Measurements from ENCODE around the gene PHAF1.

PHAF1 gene

DNA sequence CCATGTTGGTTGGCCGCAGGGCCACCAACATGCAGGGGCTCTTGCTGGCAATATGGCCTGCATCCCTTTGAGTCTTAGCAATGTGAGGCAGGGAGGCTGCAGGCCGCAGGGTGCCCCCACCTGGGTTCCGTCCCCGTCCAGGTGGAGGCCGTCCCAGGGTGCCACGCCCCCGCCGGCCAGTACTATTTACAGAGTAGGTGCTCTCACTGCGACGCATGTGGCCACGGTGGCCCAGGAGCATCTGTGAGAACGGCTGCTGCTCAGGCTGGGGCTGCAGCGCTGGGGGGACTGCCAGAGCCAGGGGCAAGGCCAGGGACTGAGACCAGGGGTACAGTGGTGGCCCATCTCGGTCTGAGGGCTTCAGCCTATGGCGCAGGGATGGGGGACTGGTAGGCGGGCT, 70.4 kb downstream of the PHAF1 start:
- DNase-seq (ENCODE audit: low spot score) = no peak

DNA sequence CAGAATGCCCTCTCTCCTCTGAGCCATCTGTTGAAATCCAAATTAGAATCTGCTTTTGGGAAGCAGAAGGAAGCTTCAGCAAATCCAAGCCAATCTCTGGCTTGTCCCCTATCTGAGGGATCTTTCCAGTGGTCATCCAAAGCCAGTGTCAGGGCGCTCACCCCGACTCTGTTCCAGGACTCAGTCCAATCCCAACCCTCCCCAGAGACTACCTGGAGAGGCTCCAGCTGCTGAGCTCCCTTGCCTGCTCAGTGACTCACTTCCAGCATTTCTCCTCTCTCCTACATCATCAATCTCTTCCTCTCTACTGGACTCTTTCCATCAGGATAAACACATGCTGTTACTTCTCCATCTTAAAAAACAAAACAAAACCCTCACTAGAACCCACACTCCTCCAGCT, 71.6 kb downstream of the PHAF1 start:
- no peak for DNase-seq (ENCODE audit: low spot score)

DNA sequence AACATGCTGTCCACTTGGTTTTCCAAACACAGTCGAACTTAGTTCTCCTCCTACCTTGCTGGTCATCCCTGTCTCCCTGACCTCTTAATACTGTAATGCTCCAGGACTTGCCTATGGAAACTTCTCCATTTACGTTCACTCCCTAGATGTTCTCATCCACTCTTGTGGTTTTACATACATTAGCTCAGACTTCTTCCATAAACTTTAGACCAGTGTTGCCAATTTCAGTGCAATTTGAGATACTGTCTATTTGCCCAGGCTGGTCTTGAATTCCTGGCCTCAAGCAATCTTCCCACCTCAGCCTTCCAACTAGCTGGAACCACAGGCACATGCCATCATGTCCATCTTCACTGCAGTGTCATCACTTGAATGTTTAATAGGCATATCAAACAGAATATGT, 72.5 kb downstream of the PHAF1 start:
- no peak for DNase-seq (ENCODE audit: low spot score)

DNA sequence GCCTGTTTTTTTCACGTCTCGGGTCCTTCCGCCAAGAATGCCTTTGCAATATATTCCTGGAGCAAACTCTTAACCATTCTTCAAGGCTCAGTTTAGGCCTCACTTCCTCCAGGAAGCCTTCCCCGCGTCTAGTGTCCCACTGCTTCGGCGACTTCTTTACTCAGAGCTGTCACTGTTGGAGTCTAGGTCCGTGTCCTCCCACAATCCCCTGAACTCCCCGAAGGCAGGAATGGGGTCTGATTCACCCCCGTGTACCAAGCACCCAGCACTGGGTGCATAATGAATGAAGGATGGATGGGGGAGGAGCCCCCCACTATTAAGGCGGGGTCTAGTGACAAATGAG, 73.5 kb downstream of the PHAF1 start:
- DNase-seq (ENCODE audit: low spot score) = no peak

DNA sequence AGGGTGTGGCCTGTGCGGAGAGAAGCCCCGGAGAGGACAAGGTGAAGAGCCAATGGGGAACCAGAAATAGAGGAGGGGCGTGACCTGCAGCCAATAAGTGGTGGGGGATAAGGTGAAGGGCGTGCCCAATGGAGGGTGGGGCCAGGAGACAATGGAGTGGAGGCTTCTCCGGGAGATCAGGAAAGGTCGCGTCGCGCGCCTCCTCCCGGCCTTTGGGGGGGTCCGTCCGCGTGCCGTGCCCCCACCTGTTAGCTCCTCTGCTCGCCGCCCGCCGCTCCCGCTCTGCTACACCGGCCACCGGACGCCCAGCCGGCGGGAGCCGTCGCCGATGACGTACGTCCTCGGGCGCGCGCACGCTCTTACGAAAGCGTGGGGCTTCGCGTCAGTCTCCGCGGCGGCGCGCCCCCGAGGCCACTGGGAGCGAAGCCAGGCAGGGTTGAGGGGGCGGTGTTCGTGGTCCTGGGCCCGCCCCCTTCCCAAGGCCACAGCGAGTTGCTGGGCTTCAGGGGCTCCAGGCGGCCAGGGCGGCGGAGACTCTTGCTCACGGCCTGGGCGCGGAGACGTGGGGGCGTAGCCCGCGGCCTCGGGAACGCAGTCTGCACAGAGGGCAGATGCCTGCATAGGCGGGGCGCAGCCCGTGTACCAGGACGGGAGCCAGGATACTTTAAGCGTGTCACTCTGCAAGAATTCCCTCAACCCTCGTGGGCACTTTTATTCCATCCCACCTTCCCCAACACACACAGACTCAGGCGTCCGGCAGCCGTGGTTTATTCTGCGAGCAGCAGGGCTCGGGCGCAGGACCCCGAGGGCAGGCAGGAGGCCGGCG, 74.1 kb downstream of the PHAF1 start, which contains the start of gene MATCAP1:
MATCAP1 (minus strand) TSS at position 337 of the 826 bp plus-strand sequence. CDS start 3,353 bp downstream, outside the sequence.
- DNase-seq (ENCODE audit: low spot score) = peak; percentile 90

DNA sequence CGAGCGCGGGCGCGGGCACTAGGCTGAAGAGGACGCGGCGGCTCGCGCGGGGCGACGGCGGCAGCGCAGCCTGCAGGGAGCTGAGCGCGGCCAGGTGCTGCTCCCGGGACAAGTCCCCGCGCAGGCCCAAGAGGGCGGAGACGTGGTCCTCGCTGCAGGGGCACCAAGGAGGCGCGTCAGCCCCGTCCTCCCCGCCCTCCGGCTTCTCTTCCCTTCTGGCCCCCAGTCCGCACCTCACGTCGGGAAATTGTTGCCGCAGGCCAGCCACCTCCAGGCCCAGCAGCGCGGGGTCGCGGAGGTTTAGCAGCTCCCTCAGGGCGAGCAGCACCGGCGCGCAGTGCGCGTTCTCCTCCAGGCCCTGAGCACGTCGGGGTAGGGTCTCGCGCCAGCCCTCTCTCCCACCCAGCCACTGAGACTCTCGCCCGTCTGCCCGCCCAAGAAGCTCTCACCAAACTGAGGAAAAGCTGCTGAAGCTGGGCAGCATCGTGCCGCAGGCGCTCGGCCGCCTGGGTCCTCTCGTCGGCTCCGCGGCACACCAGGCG, 74.8 kb downstream of the PHAF1 start:
- DNase-seq (ENCODE audit: low spot score) = peak; percentile 31

DNA sequence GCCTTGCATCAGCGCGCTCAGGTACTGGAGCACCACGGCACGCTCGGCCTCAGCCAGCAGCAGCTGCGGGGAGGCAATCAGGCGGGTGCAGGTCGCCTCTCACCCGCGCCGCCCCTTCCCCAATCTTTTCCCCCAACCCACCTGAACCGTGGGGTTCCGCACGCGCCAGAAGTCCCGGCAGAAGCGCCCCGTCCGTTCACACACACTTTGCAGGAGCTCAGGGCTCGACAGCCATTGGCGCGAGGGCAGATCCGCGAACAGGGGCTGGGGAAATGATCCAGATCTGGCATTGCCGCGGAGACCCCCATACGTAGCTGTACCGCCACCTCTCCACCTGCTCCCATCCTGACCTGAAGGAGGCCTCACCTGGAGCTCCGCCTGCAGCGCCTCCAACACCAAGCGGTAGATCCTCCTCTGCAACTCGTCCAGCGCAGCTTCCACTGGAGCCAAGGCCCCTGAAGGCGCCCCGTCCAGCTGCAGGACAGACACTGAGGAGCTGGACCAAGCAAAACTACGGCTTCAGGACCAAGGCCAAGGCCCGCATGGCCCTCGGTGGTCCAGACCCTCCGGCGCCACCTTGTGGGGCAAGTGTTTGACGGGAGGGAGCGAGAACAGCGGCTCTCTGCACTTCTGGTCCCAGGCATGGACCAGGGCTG, 75.4 kb downstream of the PHAF1 start:
- DNase-seq (ENCODE audit: low spot score) = peak; percentile 80

DNA sequence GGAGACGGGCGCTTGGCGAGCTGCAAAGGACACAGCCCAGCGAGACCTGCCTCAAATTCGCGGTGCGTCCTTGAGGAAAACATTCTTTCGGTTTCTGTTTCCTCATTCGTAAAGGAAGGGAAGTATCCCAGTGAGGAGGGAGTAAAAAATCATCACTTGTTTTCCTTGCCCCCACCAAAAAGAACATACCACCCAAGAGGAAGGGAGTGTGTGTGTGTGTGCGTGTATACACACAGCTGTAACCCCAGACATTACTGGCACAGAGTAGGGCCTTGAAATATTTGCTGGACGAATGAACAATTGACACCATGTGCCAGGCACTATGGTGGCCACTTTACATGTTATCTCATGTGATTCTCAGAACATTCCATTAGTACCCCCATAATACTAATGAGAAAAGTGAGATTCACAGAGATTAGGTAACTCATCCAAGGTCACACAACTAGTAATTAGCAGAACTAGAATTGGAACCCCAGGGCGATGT, 76.0 kb downstream of the PHAF1 start:
- DNase-seq (ENCODE audit: low spot score) = no peak

DNA sequence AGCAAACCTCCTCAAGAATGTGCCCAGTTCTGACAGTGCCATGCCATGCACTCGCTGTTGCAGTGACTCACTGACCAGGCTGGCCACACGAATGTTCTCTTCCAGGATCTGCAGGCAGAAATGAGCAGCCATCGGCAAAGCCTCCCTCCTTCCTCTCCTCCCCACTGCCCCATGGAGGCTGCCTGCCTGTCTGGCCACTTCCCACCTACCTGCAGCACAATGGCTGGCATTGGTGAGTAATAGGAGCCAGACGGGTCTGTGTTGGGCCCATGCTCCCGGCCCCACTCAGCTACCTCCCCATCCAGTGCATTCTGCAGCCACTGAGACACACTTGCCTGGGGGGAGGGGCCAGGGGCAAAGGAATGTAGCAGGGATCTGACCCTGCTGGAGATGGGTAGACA, 76.8 kb downstream of the PHAF1 start:
- no peak for DNase-seq (ENCODE audit: low spot score)

DNA sequence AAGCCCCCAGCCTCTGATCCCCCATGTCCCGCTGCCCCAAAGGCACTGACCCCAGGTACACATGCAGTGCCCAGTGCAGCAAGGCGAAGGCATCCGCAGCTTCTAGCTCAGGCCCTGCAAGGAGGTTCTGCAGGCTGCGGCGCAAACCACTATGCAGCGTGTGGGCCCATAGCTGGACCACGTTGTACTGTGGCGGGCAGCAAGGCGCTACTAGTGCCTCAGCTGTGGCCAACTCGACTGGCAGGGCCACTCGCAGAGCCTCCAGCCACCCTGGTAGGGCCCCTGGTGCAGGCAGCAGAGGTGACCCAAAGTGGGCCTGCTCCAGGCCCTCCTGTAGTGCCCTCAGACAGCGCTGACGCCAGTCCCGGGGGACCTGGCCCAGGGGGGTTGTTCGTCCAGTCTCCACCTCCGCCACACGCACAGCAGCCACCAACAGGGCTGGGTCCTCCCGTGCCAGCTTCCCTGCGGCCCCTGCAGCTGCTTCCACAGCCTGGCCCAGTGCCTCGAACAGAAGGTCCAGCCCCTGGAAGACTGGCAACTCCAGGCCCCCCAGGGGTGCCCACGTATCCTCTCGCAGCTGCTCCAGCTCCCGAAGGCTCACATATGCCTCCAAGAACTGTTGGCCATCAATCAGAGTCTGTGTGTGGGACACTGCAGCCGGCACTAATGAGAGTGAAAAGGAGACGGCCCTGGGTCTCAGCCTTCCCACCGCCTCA, 77.6 kb downstream of the PHAF1 start:
- DNase-seq (ENCODE audit: low spot score) = no peak

DNA sequence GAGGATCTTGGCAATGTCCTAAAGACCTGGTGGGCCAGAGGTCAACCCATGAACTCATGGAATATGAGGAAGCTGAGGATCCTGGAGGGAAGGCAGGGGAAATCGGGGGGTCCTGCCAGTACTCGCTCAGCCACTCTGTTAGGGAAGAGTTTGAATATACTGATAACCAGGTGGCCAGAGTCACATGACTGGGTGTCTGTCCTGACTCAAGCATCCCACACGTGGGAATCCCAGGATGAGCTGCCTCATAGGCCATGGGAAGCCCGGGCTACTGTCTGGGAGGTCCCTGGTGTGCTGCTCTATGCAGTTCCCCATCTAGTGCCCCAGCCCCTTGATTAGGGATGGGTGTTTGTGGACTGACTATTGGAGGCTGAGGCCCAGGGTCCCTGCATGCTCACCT, 78.6 kb downstream of the PHAF1 start:
- DNase-seq (ENCODE audit: low spot score) = no peak

DNA sequence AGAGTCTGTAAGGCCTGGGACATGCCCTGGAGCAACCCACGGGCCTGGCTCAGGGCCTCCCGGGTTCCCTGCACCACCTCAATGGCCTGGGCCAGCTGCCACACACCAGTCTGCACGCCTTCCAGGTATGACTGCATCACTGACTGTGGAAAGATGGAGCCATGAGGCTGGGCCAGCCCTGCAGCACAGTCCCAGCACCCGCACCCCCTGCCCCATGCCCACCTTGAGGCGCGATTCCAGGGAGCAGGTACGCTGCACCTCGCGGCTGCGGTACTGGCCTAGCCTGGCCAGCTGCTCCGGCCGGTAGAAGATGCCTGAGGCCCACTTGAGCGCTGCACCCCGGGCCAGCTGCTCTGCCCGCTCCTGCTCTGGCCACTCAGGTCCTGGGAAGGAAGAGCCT, 79.1 kb downstream of the PHAF1 start:
- no peak for DNase-seq (ENCODE audit: low spot score)

DNA sequence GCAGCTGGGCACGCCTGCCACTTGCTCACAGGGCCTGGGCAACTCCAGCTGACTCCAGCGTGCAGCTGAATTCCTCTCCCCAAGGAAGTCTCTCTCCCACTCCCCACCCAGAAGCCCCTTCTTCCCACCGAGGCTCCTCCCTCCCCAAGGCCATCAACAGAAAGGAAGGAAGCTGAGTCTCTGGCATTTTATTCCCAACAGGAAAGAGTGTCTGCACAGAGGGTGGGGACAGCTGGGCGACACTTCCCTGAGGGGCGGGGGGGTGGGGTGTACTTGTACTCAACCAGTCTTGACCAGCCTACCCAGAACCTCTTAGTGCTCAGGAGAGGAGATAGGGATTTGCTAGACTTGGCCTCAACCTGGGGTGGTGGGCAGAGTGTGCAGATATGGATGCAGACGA, 80.3 kb downstream of the PHAF1 start, which contains the start of gene EXOC3L1:
EXOC3L1 (minus strand) TSS at position 96 of the 400 bp plus-strand sequence. CDS start 460 bp downstream, outside the sequence.
- DNase-seq (ENCODE audit: low spot score) = no peak

DNA sequence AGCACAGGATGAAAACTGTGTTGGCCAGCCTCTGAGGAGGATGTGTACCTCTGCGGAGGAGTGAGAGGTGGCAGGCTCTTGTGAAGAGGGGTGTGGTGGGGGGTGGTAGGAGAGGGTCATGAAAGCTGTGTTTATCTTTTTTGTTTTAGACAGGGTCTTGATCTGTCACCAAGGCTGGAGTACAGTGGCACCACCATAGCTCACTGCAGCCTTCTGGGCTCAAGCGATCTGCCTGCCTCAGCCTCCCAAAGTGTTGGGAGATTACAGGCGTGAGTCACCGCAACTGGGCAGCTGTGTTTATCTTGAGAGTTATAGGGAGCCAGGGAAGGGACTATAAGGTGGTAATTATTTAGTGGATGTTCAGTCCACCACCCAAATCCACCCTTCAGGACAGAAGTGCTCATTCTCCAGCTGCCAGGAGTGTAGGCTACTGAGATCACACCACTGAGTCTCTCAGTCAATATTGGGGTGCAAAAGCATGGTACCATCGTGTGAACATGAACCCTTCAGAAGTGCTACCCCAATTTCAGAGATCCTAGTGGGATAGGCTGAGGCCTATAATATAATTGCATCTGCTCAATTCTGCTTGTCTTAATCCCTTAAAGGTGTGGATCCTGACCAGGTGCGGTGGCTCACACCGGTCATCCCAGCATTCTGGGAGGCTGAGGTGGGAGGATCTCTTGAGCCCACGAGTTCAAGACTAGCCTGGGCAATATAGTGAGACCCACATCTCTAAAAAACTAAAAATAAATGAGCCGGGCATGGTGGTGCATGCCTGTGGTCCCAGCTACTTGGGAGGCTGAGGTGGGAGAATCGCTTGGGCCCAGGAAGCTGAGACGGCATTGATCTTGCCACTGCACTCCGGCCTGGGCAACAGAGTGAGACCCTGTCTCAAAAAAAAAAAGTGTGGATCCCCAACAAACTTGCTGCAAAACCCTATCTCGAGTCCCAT, 81.0 kb downstream of the PHAF1 start:
- DNase-seq (ENCODE audit: low spot score) = peak; percentile 88

DNA sequence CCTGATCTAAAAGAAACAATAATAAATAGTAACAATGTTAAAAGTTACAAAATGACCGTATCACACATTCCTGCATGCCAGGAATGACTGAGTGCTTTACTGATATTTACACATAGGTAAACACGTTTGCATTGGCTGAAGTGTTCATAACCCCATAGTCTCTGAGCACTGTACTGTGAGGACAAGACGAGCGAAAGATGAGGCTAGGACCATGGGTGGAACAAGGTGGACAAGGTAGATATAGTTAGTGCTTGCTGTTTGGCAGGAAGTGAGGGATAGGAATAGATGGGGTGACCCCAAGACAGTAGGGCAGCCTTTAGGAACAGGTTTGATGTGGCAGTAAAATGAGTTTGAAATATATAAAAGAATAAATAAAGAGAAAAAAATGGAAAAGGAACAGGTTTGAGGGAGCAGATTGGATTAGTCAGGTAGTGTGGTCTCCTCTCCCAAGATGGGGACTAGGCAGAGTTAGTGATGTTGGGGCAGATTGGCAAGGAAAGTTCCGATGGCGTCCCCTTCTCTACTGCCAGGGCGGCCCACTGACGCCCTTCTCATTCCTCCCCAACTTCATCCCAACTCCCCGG, 81.8 kb downstream of the PHAF1 start:
- DNase-seq (ENCODE audit: low spot score) = peak; percentile 67

DNA sequence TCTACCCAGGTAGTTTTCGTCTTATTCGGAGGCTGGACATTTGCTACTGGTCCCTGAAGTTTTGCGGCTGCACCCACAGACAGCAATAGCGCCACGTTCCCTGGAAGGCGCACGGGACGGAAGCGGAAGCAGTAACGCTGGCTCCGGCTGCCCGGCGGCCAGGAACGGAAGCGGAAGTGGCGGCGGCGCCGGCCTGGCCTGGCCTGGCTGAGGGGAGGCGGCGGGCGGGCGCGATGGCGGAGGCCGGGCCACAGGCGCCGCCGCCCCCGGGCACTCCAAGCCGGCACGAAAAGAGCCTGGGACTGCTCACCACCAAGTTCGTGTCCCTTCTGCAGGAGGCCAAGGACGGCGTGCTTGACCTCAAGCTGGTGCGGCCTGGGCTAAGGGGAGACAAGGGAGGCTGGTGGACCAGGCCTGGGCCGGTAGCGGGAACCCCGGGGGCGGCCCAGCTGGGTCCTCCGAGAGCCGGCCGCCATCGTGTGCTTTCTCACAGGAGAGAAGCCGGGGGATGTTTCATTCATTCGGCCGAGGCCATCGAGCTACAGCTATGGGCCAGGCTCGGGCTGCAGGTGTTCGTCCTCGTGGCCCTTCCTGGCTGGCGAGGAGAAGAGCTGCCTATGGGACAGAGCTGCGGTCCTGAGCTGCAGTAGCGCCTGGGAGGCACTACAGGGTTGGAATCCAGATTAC, 82.4 kb downstream of the PHAF1 start, which contains the start of gene E2F4:
E2F4 (plus strand) TSS at position 161 of the 687 bp plus-strand sequence; CDS start at position 234, 73 bp downstream.
- DNase-seq (ENCODE audit: low spot score) = peak; percentile 94

DNA sequence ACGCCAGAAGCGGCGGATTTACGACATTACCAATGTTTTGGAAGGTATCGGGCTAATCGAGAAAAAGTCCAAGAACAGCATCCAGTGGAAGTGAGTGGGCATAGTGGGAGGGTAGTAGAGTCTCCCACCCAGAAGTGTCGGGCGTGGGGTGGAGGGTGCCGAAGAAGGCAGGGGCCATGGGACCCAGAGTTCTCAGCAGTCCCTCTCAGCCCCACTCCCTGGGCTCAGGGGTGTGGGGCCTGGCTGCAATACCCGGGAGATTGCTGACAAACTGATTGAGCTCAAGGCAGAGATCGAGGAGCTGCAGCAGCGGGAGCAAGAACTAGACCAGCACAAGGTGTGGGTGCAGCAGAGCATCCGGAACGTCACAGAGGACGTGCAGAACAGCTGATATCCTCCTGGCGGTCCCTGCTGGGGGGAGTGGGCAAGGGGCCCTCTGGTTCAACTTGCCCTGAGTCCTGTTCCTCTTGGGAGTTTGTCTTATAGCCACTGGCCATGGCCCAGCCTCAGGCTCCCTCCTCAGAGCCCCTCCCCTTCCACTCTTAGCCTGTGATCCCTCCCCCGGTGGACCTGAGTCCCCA, 83.1 kb downstream of the PHAF1 start:
- DNase-seq (ENCODE audit: low spot score) = peak; percentile 62

DNA sequence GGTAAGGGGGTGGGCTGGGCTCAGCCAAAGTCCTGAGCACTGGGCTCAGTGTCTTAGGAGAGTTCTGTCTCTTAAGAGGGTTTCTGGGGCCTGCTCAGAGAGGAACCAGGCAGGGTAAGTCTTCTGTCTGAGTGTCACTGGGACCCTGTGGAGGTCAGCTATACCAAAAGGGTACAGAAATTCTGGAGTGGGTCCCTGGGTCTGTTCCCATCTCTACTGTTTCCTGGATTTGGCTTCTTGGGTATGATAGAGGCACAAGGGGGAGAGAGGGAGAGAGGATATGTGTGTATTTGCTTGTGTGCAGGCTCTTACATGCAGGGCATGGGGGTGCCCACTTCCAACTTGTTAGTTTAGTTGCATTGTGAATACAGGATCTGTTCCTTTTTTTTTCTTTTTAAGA, 83.8 kb downstream of the PHAF1 start:
- DNase-seq (ENCODE audit: low spot score) = peak; percentile 59

DNA sequence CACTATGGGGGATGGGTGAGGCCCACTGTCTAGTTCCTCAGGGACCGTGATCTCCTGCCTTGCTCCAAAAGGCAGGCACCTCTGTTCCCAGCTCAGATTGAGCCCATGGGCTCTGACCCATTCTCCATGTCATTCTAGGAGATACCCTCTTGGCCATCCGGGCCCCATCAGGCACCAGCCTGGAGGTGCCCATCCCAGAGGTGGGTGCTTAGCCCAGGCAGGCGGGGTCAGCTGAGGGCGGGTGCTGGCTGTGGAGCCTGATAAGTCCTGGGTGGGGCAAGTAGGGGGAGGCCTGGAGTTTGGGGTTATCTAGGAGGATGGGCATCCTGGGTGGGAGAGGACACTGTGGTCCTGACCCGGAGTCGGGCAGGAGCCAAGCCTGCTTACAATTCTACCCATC, 84.5 kb downstream of the PHAF1 start:
- DNase-seq (ENCODE audit: low spot score) = peak; percentile 89

DNA sequence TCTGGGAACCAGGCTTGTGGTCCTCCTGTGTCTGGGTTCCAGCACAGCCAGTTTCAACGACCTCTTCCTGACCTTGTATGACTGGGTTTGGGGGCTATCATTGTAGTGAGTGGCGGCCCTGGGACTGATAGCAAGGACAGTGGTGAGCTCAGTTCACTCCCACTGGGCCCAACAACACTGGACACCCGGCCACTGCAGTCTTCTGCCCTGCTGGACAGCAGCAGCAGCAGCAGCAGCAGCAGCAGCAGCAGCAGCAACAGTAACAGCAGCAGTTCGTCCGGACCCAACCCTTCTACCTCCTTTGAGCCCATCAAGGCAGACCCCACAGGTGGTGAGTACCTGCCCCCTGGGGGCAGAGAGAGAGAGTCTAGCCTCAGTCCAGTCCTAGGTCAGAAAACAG, 85.9 kb downstream of the PHAF1 start:
- DNase-seq (ENCODE audit: low spot score) = peak; percentile 41
